Measurements from ENCODE around the gene MPPED1.

MPPED1 gene, protein sequence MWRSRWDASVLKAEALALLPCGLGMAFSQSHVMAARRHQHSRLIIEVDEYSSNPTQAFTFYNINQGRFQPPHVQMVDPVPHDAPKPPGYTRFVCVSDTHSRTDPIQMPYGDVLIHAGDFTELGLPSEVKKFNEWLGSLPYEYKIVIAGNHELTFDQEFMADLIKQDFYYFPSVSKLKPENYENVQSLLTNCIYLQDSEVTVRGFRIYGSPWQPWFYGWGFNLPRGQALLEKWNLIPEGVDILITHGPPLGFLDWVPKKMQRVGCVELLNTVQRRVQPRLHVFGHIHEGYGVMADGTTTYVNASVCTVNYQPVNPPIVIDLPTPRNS

DNA sequence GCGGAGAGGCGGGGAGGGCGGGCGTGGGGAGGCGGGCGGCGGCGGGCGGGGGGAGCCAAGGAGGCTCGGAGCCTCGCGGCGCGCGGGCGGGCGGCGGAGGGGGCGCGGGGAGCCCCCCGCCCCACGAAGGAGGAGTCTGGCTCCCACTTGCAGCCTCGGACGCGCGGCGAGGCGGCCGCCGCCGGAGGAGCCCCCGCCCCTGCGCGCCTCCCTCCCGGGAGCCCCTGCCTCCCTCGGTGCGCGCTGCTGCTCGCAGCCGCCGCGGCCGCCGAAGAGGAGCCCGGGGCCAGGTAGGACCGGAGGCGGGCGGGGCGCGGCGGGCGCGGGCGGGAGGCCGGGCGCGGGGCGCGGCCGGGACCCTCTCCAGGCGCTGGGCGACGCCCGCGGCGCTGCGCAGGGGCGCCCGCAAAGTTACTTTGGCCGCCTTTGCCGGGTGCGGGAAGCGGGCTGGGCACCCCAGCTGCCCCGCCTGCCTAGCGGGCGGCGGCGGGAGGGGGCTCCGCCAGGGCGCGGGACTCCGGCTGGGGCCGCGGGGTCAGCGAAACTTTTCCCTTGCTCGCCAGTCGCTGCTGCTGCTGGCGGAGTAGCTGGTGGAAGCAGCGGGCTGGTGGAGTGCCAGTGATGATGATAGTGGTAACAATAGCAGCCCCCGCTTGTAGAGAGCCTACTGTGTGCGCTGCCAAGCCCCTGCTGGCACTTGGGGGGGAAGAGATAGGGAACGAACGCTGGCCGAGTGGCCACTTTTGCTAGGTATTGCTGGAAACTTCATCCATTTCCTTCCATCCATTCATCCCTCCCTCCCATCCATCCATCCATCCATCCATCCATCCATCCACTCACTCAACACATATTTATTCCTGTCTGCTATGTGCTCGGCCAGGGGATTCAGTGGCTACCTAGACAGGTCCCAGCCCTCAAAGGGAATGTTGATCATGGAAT, at the start of gene MPPED1:
TSS of gene MPPED1 (plus strand) at position 146 of the 939 bp plus-strand sequence. CDS start 12,972 bp downstream, outside the sequence.
- DNase-seq (ENCODE audit: low spot score), result no peak

GRCh38 chr22:43363315-43364168, 48.3 kb upstream of the MPPED1 start:
- no peak for DNase-seq (ENCODE audit: low spot score)

- DNase-seq (ENCODE audit: low spot score), result no peak
These were observed 47.7 kb upstream of the MPPED1 start for GRCh38 chr22:43364169-43364435.

DNA sequence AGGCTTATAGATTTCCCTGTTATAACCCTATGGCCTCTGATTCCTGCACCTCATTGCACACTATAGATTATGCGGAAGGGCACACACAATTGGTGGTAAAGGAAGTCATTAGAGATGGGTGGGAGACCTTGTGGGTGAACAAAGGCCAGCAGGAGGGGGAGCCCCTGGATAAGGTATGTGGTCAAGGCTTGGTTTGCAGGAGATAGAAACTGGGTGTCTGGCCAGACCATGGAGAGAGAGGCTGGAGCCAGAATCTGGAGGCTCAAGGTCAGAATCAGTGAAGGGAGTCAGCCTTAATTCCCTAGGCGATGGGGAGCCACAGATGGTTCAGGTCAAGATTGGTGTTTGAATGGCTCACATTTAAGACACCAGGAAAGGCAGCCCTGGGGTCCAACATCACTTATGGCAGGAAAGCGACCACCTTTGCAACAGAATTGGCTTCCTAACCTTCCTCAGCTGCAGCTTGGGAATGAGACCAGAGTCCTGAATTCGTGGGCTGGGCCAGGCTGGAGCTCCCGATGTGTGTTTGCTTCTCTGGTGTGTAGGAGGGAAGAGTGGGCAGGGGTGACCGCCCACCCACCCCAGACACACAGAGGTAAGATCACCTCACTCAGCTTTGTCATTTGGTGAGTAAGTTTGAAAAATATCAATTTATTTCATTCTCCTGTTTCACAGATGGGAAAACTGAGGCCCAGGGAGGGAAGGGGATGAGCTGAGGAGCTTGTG, 45.9 kb upstream of the MPPED1 start:
- DNase-seq (ENCODE audit: low spot score), result no peak

- DNase-seq (ENCODE audit: low spot score), result no peak
These were observed 41.8 kb upstream of the MPPED1 start for GRCh38 chr22:43370036-43370435.

GRCh38 chr22:43375951-43376455, 35.8 kb upstream of the MPPED1 start:
- DNase-seq (ENCODE audit: low spot score), result no peak

DNA sequence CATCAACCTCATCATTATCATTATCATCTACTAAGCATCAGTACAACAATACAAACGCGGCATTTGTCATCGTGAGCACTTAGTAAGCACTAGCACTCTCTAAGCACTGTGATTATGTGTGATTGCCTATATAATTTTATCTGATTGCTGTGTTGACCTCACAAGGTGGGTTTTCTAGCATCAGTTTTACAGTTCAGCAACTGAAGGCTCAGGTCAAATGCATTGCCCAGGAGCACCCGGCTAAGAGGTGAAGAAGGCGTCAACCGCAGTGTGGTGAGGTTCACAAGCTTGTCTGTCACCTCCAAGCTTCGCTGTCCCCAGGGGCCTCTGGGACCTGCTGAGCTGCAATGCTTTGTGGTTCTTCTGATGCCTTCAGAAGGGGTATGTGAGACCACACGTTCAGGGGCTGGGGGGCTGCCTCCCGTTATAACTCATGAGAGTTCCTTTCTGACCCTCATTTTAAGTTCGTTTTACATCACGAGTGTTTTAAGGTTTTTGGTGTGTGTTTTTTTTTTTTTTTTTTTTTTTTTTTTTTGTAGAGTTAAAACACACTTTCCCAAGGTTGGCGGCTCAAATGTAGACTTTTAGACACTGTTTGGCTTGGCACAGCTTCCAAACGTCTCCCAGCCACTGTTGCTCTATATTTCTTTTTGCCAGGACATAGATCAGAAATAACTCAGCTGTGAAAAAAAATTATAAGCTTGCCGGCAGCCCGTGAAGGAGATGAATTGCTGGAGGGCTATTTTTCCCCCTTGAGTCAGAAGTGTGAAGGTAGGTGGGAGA, 34.9 kb upstream of the MPPED1 start:
- no peak for DNase-seq (ENCODE audit: low spot score)

GRCh38 chr22:43377548-43377895, 34.3 kb upstream of the MPPED1 start:
- no peak for DNase-seq (ENCODE audit: low spot score)

DNA sequence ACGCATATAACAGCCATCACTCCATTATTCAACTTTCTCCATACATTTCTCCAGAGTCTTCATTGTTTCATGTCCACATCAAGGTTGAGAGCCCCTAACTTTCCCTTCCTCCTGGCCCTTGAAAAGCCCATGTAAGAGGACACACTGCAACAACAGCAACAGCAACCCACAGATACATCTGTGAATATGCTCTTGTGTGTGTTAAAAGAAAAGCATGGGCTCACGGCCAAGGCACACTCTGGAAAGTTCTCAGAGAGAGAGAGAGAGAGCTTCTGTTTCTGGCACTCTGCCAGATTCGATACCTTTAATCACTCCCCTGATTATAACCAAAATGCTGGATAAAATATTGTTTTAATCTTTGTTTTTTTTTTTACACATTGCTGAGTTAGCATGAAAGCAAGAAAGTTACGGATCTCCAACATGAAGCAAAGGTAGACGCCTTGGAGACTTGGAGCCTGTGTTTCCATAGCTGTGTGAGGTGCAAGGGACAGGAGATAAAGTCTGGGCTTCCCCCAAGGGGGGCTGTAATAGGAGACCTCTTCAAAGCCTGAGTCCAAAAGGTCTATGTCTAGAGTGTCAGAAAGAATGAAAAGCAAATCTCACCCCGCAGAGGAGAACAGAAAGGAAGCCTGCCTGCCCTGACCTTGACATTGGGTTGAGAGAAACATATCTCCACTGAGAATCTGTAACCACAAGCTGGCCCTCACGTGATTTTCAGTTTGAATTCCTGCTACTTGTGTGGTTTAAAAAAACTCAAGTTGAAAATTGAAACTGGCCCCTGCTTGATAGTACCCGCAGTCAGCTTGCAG, 33.7 kb upstream of the MPPED1 start:
- no peak for DNase-seq (ENCODE audit: low spot score)

GRCh38 chr22:43381693-43382092, 30.1 kb upstream of the MPPED1 start:
- no peak for DNase-seq (ENCODE audit: low spot score)

GRCh38 chr22:43384863-43385262, 27.0 kb upstream of the MPPED1 start:
- no peak for DNase-seq (ENCODE audit: low spot score)

- peak; percentile 89 for DNase-seq (ENCODE audit: low spot score)
These were observed 25.8 kb upstream of the MPPED1 start for GRCh38 chr22:43385770-43386641.

- no peak for DNase-seq (ENCODE audit: low spot score)
These were observed 24.0 kb upstream of the MPPED1 start for GRCh38 chr22:43387815-43388214.

DNA sequence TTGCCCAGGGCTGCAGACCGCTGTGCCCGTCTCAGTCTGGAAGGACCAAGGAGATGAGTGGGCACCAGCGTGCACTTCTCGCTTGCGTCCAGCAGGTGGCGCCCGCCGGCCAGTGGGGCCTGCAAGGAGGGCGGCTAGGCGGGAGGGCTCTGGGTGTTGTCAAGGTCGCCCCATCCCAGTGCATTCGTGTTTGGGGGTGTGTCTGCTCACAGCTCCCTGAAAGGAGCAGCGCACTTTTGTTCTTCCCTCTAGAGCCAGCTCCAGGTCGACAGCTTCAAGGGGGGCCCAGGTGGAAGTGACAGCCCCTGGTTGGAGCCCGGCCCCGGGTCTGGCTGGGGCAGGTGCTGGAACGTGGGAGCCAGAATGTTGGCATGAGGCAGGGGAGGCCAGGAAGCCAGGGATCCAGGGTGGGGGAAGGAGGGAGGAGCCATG, 23.4 kb upstream of the MPPED1 start:
- DNase-seq (ENCODE audit: low spot score), result peak; percentile 87

- no peak for DNase-seq (ENCODE audit: low spot score)
These were observed 22.5 kb upstream of the MPPED1 start for GRCh38 chr22:43389227-43389836.

- DNase-seq (ENCODE audit: low spot score), result no peak
These were observed 21.6 kb upstream of the MPPED1 start for GRCh38 chr22:43390166-43390565.

GRCh38 chr22:43390872-43391271, 20.9 kb upstream of the MPPED1 start:
- DNase-seq (ENCODE audit: low spot score), result no peak

- no peak for DNase-seq (ENCODE audit: low spot score)
These were observed 20.5 kb upstream of the MPPED1 start for GRCh38 chr22:43391306-43391705.
